HG03095 (cell line): ENCODE data around the gene NTM.

Experiments
- ATAC-seq: cut with Tn5 transposase; IDR thresholded peaks from one replicate; pipeline ENCODE4 v1.9.1; 2021; ENCODE audit warnings: moderate library complexity; ENCODE audit not compliant: unreplicated experiment

The NTM gene

DNA sequence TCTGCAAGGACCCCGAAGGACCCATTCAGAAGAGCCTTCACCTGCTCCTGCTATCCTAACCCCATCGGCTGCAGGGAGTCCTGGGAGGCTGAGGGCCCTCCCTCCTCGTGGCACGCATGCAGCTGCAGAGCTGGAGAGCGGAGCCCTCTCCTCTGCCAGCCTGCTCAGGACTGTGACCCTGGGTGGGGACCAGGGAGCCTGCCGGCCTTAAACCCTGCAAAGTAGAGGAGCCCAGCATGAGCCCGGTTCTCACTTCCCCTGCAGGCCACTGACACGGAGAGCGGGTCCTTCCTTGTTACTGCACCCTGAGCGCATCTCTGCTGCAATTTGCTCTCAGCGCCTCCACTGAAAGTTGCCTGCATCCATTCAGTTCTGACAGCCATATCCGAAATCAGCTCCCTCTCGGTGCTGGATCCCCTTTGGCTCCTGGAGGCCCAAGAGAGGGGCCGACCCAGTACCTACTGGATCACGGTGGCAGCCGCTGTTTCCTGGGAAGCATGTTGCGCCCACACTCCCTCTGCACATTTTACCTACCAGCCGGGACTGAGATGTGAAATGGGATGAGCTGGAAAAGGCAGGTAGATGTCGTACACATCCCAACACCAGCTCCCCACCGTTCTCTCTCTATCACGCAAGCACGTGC is 312.1 kb downstream of the NTM start:
- ATAC-seq, result no peak

DNA sequence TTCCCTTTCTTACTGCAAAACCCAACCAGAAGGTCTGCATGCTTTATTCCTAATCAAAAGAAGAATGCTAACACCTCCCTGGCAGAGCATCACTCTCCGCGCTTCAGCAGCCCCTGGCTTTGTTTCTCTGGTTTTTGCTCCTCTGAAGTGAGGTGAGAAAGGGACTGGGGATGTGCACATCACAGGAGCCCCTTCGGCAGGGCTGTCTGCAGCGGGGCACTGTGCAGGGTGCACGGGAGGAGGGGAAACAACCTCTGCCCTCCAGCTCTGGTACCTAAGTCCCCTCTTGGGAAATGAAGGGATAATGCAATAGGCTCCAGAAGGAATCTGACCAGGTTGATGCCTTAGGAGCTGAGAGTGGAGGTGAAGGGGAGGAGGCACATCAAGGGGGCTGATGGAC is 312.7 kb downstream of the NTM start:
- no peak for ATAC-seq

GRCh38 chr11:131683666-131684065 is 313.3 kb downstream of the NTM start:
- ATAC-seq, result no peak

DNA sequence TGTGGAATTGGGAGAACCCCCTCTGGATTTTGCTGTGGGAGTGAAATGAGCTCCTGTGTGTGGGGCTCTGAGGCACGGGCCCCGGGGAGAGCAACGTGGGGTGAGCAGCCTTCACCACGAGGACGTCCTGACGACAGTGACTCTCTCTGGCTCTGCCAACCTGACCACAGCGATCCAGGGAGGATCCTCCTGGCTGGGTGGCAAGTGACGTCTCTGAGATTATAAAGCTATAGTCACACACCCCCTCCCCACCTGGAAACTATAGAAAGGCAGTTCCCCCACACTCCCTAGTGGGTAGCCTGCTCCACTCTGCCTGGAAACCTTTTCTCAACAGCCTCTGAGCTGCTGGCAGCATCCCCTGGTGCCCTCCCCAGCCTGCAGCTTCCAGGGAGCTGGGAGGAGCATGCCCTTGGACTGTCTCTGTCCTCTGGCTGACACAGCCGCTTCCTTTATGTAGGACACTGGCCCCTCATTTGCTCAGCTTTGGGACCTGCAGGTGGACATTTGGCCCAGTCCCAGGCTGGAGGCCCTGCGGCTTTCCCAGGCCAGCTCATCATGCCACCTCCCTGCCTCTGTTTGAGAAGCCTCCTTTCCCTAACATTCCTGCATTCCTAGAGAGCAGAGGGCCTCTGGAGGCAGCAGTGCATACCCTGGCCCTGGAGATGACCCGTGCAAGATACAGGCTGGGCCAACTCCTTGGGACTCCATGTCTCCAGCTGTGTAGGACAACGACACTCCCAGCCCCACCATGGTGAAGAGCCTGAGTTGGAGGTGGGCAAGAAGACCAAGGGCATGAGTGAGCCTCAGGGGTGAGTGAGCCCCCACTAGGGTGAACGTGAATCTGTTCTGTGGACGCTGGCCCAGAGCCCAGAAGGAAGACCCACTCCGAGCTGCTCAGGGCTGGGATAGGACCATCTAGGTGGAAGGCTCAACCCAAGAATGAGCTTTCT is 314.0 kb downstream of the NTM start:
- ATAC-seq, result no peak

DNA sequence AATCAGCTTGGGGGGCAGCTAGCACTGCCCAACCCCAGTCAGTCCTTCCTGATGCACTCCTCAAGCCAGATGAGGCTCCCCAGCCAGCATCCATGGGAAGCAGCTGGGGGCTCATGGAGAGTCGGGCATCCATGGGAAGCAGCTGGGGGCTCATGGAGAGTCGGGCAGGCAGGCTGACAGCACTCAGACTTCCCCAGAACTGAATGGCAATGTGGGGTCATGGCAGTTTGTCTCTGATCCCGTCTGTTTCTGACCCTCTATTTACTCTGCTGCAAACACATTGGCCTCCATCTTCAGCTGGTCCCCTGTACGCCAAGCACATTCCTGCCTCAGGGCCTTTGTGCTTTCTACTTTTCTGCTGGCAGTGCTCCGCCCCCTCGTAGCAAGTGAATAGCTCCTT is 314.8 kb downstream of the NTM start:
- ATAC-seq, result no peak

GRCh38 chr11:131685906-131686305 is 315.5 kb downstream of the NTM start:
- ATAC-seq, result no peak

GRCh38 chr11:131686836-131687235 is 316.4 kb downstream of the NTM start:
- no peak for ATAC-seq

- no peak for ATAC-seq
Observed at GRCh38 chr11:131687291-131688047, 317.1 kb downstream of the NTM start.

DNA sequence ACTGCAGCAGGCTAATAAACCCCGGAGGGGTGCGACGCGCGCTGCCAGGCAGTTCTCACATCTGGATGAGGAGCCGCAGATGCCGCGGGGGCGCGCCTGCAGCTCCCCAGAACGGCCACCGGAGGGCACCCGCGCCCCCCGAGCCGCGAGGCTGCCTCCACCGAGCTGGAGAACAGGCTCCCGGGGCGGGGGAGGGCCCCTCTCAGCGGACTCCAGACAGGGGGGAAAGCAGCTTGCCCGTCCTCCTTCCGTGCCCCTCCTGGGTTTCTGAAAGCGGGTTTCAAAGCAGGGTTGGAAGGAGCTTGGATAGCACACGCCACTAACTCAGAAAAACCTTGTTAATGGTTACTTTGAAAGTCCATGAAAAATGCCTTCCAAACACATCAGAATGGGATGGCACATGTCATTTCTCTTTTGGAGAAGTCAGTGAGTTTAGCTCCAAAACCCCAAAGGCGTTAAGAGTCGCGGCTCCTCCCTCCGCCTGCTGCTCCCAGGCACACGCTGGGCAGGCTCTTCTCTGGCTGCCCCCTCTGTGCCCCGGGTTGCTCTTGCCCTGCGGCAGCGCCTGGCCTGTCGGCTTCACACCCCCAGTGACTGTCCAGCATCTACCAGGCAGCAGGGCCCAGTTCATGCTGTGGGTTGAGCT is 317.8 kb downstream of the NTM start:
- ATAC-seq, result peak; percentile 77

GRCh38 chr11:131689049-131689925 is 318.9 kb downstream of the NTM start:
- ATAC-seq, result no peak

DNA sequence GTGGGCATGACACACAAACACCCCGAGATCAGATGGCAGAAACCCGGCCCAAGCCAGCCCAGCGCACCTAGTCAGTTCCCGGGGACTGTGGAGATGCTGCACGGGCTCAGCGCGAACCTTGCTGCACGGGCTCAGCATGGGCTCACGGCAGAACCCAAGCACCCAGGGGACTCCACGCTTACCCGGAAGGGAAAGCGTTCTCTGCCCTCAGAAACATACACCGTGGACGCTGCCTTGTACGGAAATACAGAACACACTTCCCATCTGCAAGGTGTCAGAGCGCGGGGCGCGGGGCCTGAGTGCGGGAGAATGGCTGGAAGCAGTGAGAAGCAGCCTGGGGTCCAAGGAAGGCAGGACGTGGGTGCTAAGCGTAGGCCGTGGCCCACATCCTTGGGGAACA is 319.9 kb downstream of the NTM start:
- ATAC-seq, result no peak

- ATAC-seq, result no peak
Observed at GRCh38 chr11:131690776-131691175, 320.4 kb downstream of the NTM start.

DNA sequence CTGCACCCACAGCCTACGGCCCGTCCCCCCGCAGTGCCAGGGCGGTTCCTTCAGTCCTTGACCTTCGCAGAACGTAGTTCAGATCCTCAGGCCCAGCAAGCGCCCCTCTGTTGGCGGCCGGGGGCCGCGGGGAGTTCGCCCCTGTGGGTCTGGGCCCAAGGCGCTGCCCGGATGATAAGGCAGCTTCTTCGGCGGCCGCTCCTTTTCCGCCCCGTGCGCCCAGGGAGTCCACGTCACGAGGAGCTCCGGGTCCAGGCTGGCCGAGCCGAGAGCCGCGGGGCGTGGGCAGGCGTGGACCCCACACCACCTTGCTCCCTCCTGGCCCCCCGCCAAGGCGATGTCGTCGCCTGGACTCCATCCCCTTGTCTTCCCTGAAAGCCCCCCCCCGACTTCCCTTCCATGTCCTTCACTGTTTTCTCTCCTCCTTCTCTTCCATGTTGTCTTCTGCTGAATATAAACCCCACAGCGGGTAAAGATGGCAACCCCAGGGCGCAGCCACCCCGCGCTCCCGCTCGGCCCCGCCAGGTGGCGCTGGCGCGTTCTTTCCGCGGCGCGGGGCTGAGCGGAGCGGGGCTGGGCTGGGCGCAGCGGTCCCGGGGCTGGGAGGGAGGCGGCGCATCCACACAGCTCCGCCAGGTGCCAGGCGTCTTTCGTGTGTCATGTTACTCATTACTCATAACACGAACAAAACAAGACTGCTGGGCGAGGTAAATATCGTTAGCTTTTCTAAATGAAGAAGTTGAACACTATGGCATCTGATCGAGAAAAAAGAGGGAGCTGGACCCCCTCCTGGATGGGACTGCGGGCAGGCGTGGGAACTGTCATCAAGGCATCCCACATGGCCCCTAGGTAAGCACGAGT is 321.0 kb downstream of the NTM start:
- ATAC-seq, result no peak

- no peak for ATAC-seq
Observed at GRCh38 chr11:131692151-131692550, 321.7 kb downstream of the NTM start.

DNA sequence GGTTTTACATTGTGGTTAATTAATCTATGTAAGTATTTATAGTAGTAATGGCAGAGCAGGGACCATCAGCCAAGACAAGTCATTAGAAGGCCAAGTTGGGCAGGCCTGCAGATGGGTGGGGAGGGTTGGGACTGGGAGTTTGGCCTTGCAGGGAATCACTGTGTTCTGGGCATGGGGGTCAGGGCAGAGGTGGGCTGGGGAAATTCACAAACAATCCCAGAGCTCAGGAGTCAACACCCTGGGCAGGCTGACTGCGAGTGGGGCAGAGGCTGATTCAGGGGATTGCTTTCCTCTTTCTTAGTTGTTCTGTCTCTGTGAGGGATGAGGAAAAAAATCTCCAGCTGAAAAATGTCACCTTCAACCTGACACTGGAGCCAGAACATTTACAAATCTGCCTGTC is 322.5 kb downstream of the NTM start:
- ATAC-seq, result no peak

DNA sequence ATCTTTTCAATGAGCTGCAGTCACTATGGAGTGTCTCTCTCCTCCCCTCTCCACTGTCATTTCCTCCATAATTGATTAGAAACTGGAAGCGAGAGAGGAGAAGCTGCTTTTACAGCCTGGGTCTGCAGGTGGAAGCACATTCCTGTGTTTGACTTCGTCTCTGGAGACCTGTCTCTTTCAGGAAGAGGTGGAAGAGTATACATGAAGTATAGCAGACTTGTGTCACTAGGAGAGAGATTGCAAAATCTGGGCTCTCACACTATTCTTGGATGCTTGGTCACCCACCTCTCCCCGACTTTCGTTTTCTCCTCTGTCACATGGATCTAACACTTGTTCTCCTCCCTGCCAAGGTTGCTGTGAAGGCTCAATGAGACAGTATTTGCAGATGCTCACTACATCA is 323.3 kb downstream of the NTM start:
- no peak for ATAC-seq

GRCh38 chr11:131694526-131695424 is 324.4 kb downstream of the NTM start:
- ATAC-seq, result peak; percentile 92

DNA sequence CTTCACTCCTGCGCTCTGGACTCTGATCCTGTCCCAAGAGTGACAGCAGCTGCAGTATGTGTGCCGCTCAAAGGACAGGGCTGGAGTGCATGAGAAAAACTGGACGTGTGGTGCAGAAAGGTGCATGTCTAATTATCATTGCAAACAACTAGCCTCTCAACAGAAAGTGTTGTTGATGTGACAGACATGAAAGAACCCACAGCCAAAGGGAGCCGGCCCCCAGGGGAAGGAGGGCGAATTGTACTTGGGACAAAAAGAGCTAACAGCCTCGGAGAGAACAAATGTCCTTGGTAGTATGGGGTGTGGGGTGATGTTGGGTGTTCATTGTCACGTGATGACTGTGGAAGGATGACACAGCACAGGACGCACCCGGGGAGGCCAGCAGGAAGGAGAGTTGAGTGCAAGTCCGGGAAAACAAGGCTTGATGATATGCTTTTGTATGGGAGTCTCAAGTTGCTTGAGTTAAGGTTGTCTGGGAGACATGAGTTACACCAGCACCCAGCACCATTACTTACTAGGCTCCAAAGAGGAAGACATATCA is 325.5 kb downstream of the NTM start:
- no peak for ATAC-seq
